CD4-positive, alpha-beta T cell treated with Interleukin-4 for 4 hours (primary cell): ENCODE results near the gene TGFBR1.
"Not testable (repeated sequence)": the region's sequence is repeated elsewhere in the genome, so short reads cannot be mapped to it uniquely, and the experiment has no call there.

Experiments used
- DNase-seq: peaks from one replicate; pipeline ENCODE4 v3.0.0-alpha.2; 2020

TGFBR1 gene

GRCh38 chr9:99076483-99077171, 28.3 kb upstream of the TGFBR1 start:
- peak; percentile 65 for DNase-seq

- no peak for DNase-seq
Observed at GRCh38 chr9:99078717-99079116, 26.2 kb upstream of the TGFBR1 start.

GRCh38 chr9:99079542-99079941, 25.4 kb upstream of the TGFBR1 start:
- no peak for DNase-seq

DNA sequence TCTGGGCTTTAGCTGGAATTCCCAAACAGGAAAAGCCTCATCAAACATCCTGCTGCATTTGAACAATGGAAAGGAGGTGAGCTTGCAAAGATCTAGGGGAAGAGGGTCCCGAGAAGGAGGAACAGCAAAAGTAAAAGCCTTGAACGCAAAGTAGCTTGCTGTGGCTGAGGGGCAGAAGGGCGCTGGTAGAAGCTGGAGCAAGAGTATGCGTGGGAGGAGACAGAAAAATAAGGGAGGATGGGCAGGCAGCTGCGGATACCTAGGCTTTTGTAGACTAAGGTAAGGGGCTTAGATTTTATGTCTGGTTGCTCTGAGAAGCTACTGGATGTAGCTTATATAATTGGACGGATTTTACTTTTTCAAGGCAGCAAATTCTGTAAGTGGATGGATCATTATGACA, 21.9 kb upstream of the TGFBR1 start:
- DNase-seq = no peak

DNA sequence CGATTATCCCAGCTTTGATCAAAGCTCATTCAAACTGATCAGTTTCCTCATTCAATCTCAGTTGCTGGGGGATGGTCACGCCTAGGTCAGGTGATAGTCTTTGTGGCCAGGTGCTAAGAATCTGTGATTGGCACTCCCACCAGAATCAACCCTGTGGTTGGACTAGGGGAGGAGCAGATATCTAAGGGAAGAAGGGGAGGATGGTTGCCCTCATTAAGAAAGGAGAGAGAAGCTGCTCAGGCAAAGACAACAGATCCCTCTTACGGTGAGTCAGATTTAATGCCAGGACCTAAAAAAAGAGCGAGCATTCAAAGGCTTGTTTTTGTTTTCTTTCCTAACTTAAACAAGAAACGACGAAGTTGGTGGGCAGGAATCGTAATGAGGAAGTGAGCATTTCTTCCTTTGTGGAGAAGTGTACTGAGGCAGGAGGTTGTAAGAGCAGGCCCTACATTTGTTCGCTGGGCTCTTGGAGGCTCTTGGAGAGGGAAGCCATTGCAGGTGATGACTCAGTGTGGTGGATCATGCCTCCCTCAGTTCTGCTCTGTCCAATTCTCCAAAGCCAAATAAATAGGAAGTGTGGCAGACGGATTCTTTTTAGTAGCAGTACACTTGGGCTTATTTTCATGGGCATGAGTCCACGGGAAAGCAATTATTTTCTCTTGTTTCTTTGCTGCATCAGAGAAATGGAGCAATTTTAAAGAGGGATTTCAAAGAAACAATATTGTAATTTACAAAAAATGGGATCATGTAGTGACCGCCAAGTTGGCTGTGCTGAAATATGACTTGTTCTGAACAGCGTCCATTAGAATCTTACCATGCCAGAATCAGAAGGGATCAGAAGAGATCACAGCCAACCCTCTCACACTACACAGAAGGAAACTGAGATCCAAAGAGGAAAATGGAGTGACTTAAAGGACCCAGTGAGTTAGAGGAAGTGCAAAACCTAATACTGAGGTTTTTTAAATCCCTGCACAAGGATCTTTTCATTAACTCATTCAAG, 18.7 kb upstream of the TGFBR1 start:
- no peak for DNase-seq

DNA sequence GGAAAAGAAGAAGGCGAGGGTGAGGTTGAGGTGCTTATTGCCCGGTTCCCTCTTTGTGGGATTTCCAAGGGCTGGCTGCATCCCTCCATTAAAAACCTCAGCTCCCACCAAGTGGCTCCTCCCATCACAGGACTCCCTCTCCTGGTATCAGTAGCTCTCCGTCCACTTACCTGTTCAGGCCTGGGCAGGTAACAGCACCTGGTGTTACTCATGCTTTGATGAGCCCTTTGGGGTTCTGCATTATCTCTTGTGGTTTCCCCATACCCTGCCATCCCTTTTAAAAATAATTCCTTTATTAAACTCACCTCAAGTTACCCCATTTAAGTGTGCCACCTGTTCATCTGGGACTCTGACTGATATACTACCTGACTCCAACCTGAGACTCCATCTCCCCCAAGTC, 17.5 kb upstream of the TGFBR1 start:
- DNase-seq = no peak

DNA sequence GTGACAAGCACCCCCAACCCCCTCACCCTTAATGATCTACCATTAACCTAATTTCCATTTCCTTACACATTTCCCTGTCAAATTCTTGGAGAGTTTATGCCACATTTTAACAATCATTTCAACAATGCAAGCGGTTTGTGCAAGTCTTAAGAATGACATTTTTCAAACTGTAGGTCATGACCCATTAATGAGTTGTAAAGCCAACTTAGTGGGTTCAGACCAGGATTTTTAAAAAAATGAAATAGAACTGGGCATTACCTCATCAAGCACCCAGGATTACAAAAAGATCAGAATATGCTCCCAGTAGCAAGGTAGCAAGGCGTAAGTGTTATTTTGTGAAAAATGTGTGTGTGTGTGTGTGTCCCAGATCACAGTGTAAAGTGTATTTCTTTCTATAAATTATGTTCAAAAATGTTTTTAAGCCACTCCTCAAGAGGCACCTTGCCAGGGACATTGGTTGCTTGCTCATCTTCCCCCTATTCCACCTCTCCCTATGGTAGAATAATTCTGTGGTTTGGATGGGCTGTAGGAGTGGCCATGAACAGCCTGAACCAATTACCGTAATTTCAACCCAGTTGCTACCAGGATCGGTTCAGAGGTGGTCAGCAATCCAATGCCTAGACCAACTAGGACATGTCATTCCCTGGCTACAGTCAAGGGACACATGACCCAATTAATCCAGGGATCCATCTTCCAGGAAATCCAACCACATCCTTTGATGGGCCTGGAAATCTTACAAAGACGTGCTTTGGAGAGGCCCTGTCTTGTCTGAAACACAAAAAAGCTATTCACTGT, 14.4 kb upstream of the TGFBR1 start:
- DNase-seq = no peak

DNA sequence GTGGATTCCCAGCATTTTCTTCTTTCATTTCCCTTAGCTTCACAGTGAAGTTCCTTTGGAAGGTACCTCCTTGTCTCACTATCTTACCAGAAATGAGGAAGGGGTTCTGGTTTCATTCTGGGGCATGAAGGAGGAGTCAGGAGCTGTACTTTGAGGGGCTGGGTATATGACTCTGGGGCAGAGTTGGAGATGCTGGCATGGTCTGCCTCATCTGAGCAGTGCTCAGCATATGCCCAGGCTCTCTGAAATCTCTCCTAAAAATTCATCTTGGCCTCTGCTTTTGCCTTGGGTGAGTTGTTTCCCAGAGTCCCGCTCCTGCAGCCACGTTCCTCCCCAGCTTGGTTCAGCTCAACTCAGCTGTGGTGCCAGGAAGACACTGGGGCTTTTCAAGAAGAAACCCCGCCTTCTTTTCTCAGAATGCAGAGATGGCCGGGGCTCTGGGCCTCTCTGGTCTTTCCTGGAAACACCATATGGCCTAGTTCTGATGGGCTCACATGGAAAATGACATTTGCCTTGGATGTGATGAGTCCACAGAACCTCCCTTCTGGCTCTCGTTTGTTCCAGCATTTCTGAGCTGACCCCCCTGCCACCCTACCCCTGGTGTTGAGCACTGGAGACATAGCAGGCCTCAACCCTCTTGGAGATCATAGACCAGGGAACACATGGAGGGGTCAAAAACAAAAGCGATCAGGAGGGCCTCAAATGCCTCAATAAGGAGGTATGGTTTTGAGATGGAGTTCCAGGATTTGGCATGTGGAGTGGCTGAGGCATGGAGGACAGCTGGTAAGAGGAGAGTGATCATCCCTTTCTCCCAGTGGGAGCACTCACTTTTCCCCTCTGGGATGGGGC, 12.0 kb upstream of the TGFBR1 start:
- no peak for DNase-seq

- no peak for DNase-seq
Observed at GRCh38 chr9:99093492-99093791, 11.5 kb upstream of the TGFBR1 start.

DNA sequence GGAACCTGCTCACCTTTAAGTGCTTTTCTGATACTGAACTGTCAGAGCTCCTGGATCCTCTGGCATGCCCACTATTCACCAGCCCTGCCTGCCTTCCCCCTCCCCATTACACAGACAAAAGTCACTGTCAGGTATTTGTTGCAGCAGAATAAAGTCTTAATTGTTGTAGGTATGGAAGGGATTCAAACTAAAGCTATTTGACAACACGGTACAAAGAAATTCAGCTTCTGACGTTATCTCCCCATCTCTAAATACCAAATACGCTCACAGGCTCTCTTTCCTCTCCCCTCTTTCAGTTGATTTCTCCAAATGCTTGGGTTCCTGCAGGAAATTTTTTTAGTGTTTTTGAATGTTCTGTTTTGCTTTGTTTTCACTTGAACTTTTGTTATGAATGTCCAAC, 9.3 kb upstream of the TGFBR1 start:
- no peak for DNase-seq

GRCh38 chr9:99096409-99096808, 8.5 kb upstream of the TGFBR1 start:
- no peak for DNase-seq

- not testable (repeated sequence) for DNase-seq
Observed at GRCh38 chr9:99099806-99100585, 4.9 kb upstream of the TGFBR1 start.

DNA sequence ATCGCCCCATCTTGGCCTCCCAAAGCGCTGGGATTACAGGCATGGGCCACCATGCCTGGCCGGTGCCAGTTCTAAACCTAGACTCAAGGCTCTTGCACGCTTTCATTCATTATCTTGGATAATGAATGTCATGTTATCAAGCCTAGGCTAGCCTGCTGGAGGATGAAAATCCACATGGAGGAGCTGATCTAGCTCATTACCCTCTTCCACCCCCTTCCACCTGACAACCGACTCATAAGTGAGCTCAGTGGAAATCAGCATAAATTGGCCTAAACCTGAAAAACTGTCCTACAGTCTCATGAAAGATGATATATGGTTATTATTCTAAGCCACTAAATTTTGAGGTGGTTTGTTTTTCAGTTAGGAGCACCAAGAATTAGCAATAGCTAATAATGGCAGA, 3.6 kb upstream of the TGFBR1 start:
- no peak for DNase-seq

- no peak for DNase-seq
Observed at GRCh38 chr9:99101812-99102211, 3.1 kb upstream of the TGFBR1 start.

- DNase-seq = no peak
Observed at GRCh38 chr9:99103054-99103895, 1.6 kb upstream of the TGFBR1 start.

DNA sequence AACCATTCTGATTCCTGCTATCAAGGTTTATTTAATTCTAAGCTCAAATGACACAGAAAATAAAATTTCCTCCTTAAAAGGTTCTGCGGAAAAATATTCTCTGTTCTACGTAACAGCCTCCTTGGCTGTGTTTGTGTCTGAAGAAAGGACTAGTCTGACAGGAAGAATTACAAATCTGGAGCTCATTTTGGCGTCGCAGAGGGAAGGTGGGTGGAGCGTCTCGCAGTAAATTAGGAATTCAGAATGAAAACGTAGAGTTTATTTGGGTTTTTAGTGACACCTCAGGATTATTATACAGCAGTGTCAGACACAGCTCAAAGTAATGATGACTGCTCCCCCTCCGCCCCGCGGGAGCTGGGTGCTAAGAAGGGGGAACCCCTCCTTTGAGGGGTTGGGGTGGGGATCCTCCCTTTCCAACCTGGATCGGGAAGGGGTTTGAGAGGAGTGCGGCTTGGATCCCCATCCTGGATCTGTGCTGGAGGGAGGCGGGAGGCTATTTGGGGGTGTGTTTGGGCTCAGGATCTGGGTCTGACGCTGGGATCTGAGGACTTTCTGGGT, 933 bp upstream of the TGFBR1 start:
- DNase-seq = no peak

GRCh38 chr9:99105152-99106043, 485 bp downstream of the TGFBR1 start:
- no peak for DNase-seq

DNA sequence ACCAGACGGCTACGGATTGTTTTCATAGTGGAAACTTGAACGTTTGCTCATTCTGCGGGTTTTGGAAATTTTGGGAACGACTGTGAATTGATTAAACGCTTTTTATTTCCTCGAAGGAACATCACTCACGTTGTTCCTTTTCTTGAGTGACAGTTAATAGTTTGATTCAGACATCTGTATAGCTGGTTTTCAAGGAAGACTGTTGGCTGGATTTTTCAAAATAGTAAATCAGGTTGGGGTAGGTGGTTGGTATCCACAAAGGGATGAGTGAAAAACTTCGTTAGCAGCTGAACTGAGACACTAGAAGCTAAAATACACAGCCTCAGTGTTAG, 1.1 kb downstream of the TGFBR1 start:
- DNase-seq = no peak

DNA sequence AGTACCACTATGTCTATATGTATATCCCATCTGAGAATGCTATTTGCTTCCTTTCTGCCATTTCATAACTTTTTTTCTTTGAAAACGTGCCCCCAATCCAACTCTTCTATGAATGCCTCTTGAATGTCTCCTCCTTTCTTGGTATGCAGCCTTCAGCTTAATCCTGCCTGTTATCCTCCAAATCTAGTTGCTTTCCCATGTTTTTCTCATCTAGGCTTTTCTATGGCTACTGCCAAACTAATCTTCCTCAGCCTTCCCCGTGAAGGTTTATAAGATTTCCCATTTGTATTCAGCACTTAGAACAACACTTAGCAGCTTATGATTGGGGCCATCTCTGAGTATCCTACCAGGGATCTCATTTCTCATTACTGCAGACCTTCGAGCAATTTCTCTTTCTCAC, 2.5 kb downstream of the TGFBR1 start:
- DNase-seq = no peak

DNA sequence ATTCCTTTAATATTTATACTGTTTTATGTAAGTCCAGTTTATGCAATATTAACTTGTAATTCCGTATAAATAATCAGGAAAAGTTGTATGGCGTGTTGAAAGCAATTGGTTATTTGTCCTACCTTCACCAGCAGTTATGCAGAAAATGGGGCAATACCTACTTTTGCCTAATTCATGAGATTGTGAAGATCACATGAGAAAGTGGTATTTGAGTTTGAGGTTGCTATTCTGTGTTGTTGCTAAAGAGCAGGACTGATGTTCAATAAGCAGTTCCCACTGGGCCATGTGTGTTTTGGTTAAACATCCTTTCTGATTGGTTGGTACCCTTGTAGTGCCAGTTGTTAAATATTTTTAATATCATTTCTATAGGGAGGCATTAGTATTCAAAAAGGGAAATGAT, 3.2 kb downstream of the TGFBR1 start:
- no peak for DNase-seq
